Vagina (tissue), 2 donors: ENCODE data around the gene REXO4. TPM values are rescaled to one million over a fixed set of nuclear protein-coding genes. Genes with fewer than 3 reads are reported as not detected.

Source experiments
- DNase-seq, 2 donors: peaks; one replicate each; pipeline ENCODE4 v3.0.0-alpha.2; 2017; ENCODE audit errors: extremely low spot score in 2 of 2
- H3K27ac ChIP-seq: fragments of 200-600 bp; sonication (generic); one replicate; pipeline ENCODE4 v1.5.1; 2019
- H3K27me3 ChIP-seq: fragments of 200-600 bp; sonication (generic); one replicate; pipeline ENCODE4 v1.5.1; 2019
- H3K36me3 ChIP-seq, 2 donors: fragments of 200-600 bp; sonication (generic); one replicate each; pipeline ENCODE4 v1.5.1; 2017 to 2019
- H3K4me1 ChIP-seq: fragments of 200-600 bp; sonication (generic); one replicate; pipeline ENCODE4 v1.5.1; 2019
- H3K4me3 ChIP-seq, 2 donors: fragments of 200-600 bp; sonication (generic); 1 replicate in 1 of 2; 2 replicates in 1 of 2; pipeline ENCODE4 v1.5.1; 2016 to 2019
- H3K9me3 ChIP-seq: fragments of 200-600 bp; sonication (generic); one replicate; pipeline ENCODE4 v1.5.1; 2019
- POLR2A ChIP-seq, 2 donors: fragments of 450-650 bp; IDR thresholded peaks; one replicate each; pipeline ENCODE4 v1.6.1; 2017; ENCODE audit warnings: antibody characterized with exemption in 2 of 2, mild to moderate bottlenecking in 2 of 2, moderate library complexity in 2 of 2
- POLR2AphosphoS5 ChIP-seq, 2 donors: sonication (generic); formaldehyde crosslinking; IDR thresholded peaks; one replicate each; pipeline ENCODE4 v1.9.0; 2017; ENCODE audit warnings: antibody characterized with exemption in 2 of 2, mild to moderate bottlenecking in 2 of 2, low read depth in 1 of 2; ENCODE audit not compliant: insufficient read depth in 1 of 2
- intact Hi-C: fragments of 100-400 bp; cut with DNase I; formaldehyde crosslinking; loops from one replicate; pipeline ENCODE4 v1.15.1; 2023
- total RNA-seq: library from RNA; depleted of rRNA; stranded (reverse); fragments of >200 nt; gene quantifications from one replicate; pipeline ENCODE4 v1.2.3, GENCODE V29; 2016
- TF ChIP-seq, protein P1 (sequence below), 3 experiments: fragments of 450-650 bp in 2 of 3; fragments of 200-600 bp in 1 of 3; sonication (generic) in 1 of 3; IDR thresholded peaks; one replicate each; pipeline ENCODE4 v1.5.1; 2017 to 2019; ENCODE audit warnings: antibody characterized with exemption in 3 of 3, mild to moderate bottlenecking in 2 of 3, moderate library complexity in 2 of 3

REXO4 gene
- total RNA-seq, 1 donor from 2014 or later = 17.2 TPM

DNA sequence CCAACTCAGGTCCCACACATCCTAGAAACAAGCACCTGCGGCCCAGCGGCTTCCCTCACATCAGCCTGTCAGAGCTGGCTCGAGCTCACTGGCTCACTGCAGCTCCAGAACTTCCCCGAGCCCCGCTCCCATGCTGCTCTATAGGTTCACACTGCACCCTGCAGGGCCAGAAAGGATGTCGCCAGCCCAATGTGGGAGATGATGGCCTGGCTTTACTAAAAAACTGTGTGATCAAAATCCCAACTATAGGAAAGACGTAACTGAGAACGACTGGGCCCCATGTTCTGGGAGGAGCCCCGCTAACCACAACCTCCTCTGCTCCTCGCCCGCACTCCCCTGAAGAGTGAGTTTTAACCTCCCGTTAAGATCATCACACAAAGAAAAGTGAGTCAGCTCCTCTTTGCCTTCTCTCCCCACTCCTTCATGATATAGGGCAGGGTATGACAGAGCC, 46.5 kb downstream of the REXO4 start:
- Histone ChIP-seq H3K4me3 (peak overlapping the region in 1 of 2 donors; percentile 0), H3K9me3 (no peaks in the 10 kb centered on the region), H3K4me1 (peaks cover 81% of the 10 kb centered on the region), H3K27ac (peak overlapping the region; percentile 2), H3K27me3 (no peaks in the 10 kb centered on the region), H3K36me3 (peaks cover 0 to 10% of the 10 kb centered on the region in 2 donors)
- intact Hi-C loops = loop anchor here (10.0 kb wide), 1 partner anchor 1766 kb away; no protein-coding TSS in a partner anchor
- TF ChIP-seq, protein P1, sequence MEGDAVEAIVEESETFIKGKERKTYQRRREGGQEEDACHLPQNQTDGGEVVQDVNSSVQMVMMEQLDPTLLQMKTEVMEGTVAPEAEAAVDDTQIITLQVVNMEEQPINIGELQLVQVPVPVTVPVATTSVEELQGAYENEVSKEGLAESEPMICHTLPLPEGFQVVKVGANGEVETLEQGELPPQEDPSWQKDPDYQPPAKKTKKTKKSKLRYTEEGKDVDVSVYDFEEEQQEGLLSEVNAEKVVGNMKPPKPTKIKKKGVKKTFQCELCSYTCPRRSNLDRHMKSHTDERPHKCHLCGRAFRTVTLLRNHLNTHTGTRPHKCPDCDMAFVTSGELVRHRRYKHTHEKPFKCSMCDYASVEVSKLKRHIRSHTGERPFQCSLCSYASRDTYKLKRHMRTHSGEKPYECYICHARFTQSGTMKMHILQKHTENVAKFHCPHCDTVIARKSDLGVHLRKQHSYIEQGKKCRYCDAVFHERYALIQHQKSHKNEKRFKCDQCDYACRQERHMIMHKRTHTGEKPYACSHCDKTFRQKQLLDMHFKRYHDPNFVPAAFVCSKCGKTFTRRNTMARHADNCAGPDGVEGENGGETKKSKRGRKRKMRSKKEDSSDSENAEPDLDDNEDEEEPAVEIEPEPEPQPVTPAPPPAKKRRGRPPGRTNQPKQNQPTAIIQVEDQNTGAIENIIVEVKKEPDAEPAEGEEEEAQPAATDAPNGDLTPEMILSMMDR (IDR thresholded peaks at IDR 0.05) = no peak
- TF ChIP-seq POLR2A (IDR thresholded peaks at IDR 0.05) (no peak), POLR2AphosphoS5 (IDR thresholded peaks at IDR 0.05; ENCODE audit: insufficient read depth in 1 of 2, low read depth in 1 of 2) (no peak)
- DNase-seq = no peak

DNA sequence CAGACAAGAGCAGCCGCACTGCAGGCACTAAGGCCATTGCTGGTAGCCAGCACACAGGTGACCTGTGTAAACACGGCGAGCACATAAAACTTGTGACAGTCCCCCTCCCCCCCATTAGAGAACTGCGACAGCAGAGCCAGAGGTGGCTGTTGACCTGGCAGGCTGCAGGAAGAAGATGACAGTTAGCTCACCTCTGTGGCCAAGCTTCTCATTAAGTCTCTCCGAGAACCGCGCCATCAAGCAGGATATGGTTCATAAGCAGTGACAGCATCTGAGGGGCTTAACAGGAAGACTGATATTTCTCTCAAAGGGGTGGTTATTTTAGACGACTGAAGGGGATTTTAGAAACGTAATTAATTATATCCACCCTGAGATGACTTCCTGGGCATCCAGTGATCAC, 47.1 kb downstream of the REXO4 start:
- no peaks in the 10 kb centered on the region for H3K9me3 ChIP-seq
- no peak for TF ChIP-seq POLR2AphosphoS5 (IDR thresholded peaks at IDR 0.05; ENCODE audit: insufficient read depth in 1 of 2, low read depth in 1 of 2)
- no peak for TF ChIP-seq POLR2A (IDR thresholded peaks at IDR 0.05)
- TF ChIP-seq, protein P1 (IDR thresholded peaks at IDR 0.05) = no peak
- no peak for DNase-seq
- peaks cover 83% of the 10 kb centered on the region for H3K4me1 ChIP-seq
- intact Hi-C loops = loop anchor here (10.0 kb wide), 1 partner anchor 1766 kb away; no protein-coding TSS in a partner anchor
- no peaks in the 10 kb centered on the region for H3K27me3 ChIP-seq
- no peak overlapping the region for H3K27ac ChIP-seq
- H3K4me3 ChIP-seq = no peak overlapping the region
- peaks cover 5 to 16% of the 10 kb centered on the region in 2 donors for H3K36me3 ChIP-seq

DNA sequence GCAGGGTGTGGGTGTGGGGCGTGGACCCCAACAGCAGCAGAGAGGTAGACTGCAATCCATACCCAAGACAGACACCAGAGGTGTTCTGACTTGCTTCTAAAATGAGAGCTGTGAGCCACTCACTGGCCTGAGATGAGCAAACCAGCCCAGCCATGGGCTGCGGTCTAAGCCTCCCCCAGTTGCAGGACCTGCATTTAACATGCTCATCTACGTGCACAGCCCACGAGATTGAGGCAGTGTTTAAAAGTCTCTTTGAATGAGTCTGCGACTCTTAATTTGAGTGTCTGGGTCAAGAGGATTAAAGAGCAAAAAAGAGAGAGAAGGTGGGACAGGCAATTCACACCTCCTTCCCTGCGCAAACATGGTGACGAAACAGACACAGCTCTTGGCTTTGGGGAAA, 47.9 kb downstream of the REXO4 start:
- Histone ChIP-seq H3K27me3 (no peaks in the 10 kb centered on the region), H3K4me1 (peaks cover 87% of the 10 kb centered on the region), H3K9me3 (no peaks in the 10 kb centered on the region), H3K27ac (no peak overlapping the region), H3K36me3 (peaks cover 6 to 23% of the 10 kb centered on the region in 2 donors), H3K4me3 (no peak overlapping the region)
- intact Hi-C loops = loop anchor here (10.0 kb wide), 1 partner anchor 1765 kb away; no protein-coding TSS in a partner anchor
- no peak for DNase-seq
- TF ChIP-seq POLR2A (IDR thresholded peaks at IDR 0.05) (no peak), POLR2AphosphoS5 (IDR thresholded peaks at IDR 0.05; ENCODE audit: insufficient read depth in 1 of 2, low read depth in 1 of 2) (no peak)
- TF ChIP-seq, protein P1 (IDR thresholded peaks at IDR 0.05) = no peak

DNA sequence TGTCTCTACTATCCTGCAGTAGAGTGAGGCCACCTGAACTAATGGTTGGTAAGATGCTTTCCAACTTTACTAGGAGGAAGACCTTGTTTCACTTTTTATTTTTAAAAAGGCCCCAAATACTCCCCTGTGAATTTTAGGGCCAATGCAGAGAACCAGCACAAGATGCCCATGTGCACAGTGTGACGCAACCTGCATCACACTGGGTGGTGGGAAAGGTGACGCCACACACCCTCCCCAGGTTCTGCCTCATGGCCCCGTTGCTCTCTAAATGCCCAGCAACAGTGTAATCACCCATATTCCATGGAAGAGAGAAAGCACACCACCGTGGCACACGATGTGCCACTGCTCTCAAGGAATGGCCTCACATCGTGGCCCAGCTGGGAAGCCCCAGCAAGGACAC, 48.4 kb downstream of the REXO4 start:
- no peak for DNase-seq
- Histone ChIP-seq H3K27me3 (no peaks in the 10 kb centered on the region), H3K9me3 (no peaks in the 10 kb centered on the region), H3K4me1 (peaks cover 82% of the 10 kb centered on the region), H3K4me3 (no peak overlapping the region), H3K36me3 (peaks cover 6 to 28% of the 10 kb centered on the region in 2 donors), H3K27ac (no peak overlapping the region)
- TF ChIP-seq POLR2AphosphoS5 (IDR thresholded peaks at IDR 0.05; ENCODE audit: insufficient read depth in 1 of 2, low read depth in 1 of 2) (no peak), POLR2A (IDR thresholded peaks at IDR 0.05) (no peak)
- TF ChIP-seq, protein P1 (IDR thresholded peaks at IDR 0.05) = no peak
- intact Hi-C loops = no loop called here

DNA sequence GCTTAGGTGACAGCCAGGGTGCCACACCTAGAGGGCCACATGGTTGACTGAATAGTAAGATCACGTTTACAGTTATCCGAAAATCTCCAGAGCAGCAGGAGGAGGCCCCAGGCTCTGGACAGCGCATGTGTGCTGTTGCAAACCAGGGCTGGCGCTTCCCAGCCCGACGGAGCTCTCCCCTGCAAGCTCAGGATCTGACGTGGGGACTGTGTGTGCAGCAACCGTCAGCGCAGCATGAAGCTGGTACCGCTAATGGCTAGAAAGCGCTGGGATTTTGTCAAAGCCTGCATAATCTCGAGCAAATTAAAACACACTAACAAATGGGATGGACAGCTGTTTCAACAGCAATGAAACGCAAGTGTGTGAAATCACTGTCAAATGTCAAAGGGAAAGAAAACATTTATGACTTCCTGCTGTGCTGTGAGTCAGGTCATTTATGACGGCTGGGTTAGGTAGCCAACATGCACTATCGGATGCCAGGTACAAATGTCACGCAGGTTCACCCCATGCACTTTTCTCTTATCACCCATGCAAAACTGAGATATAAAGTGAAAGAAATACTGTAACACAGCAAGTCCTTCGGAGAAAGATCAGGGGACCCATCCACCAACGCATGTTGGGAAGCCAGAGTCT, 49.4 kb downstream of the REXO4 start:
- Histone ChIP-seq H3K4me1 (peaks cover 73% of the 10 kb centered on the region), H3K27me3 (no peaks in the 10 kb centered on the region), H3K36me3 (peaks cover 6 to 39% of the 10 kb centered on the region in 2 donors), H3K9me3 (no peaks in the 10 kb centered on the region), H3K27ac (no peak overlapping the region), H3K4me3 (no peak overlapping the region)
- TF ChIP-seq, protein P1 (IDR thresholded peaks at IDR 0.05) = no peak
- no peak for TF ChIP-seq POLR2AphosphoS5 (IDR thresholded peaks at IDR 0.05; ENCODE audit: insufficient read depth in 1 of 2, low read depth in 1 of 2)
- no peak for TF ChIP-seq POLR2A (IDR thresholded peaks at IDR 0.05)
- DNase-seq = no peak
- intact Hi-C loops = no loop called here
